Peyer's patch (tissue), 4 donors: Measurements from ENCODE around the gene CNDP2. TPM values are rescaled to one million over a fixed set of nuclear protein-coding genes. Genes with fewer than 3 reads are reported as not detected.

Experiments
- DNase-seq, 3 donors: peaks; one replicate each; pipeline ENCODE4 v3.0.0-alpha.2; 2017 to 2019
- H3K27ac ChIP-seq, 4 donors: fragments of 200-600 bp; sonication (generic); one replicate each; pipeline ENCODE4 v1.5.1; 2016 to 2019
- H3K27me3 ChIP-seq, 2 donors: fragments of 200-600 bp; sonication (generic); one replicate each; pipeline ENCODE4 v1.5.1; 2019
- H3K36me3 ChIP-seq, 3 donors: fragments of 200-600 bp; sonication (generic); one replicate each; pipeline ENCODE4 v1.5.1; 2016 to 2019
- H3K4me1 ChIP-seq, 4 donors: fragments of 200-600 bp; sonication (generic); one replicate each; pipeline ENCODE4 v1.5.1; 2016 to 2019
- H3K4me3 ChIP-seq, 4 donors: fragments of 200-600 bp; sonication (generic); 1 replicate in 3 of 4; 2 replicates in 1 of 4; pipeline ENCODE4 v1.5.1; 2016 to 2019; ENCODE audit warnings: mild to moderate bottlenecking in 1 of 4
- H3K9me3 ChIP-seq, 4 donors: fragments of 200-600 bp; sonication (generic); one replicate each; pipeline ENCODE4 v1.5.1; 2016 to 2019; ENCODE audit warnings: mild to moderate bottlenecking in 1 of 4
- CTCF ChIP-seq, 6 experiments: fragments of 450-650 bp in 4 of 6; fragments of 200-600 bp in 2 of 6; sonication (generic) in 1 of 6; IDR thresholded peaks; one replicate each; pipeline ENCODE4 v1.5.1; 2017 to 2019; ENCODE audit warnings: antibody characterized with exemption in 6 of 6, mild to moderate bottlenecking in 3 of 6, moderate library complexity in 1 of 6
- POLR2A ChIP-seq, 2 donors: fragments of 450-650 bp; IDR thresholded peaks; one replicate each; pipeline ENCODE4 v1.5.1; 2017; ENCODE audit warnings: antibody characterized with exemption in 2 of 2, mild to moderate bottlenecking in 2 of 2, moderate library complexity in 2 of 2
- total RNA-seq, 4 donors: library from RNA; depleted of rRNA; stranded (reverse); fragments of >200 nt; gene quantifications; one replicate each; pipeline ENCODE4 v1.1.0, GENCODE V29; 2016

Gene CNDP2
- total RNA-seq, 4 donors from 2014 or later = 283 to 798 (median 653) TPM

- DNase-seq = no peak
- no peak overlapping the region for H3K27ac ChIP-seq
Observed at GRCh38 chr18:74528913-74529312, 32.8 kb downstream of the CNDP2 start.

GRCh38 chr18:74529378-74529777 lies 33.2 kb downstream of the CNDP2 start:
- no peak overlapping the region for H3K27ac ChIP-seq
- H3K9me3 ChIP-seq = no peaks in the 10 kb centered on the region
- H3K27me3 ChIP-seq = no peaks in the 10 kb centered on the region
- DNase-seq = peak in 1 of 3 donors; percentile 15
- no peaks in the 10 kb centered on the region for H3K36me3 ChIP-seq
- peaks cover 0 to 15% (median 0%) of the 10 kb centered on the region in 4 donors for H3K4me1 ChIP-seq
- no peak overlapping the region for H3K4me3 ChIP-seq
- TF ChIP-seq POLR2A (IDR thresholded peaks at IDR 0.05) = no peak
- TF ChIP-seq CTCF (IDR thresholded peaks at IDR 0.05) = no peak

More at GRCh38 chr18:74528913-74529312, 32.8 kb downstream of the CNDP2 start:
- TF ChIP-seq POLR2A (IDR thresholded peaks at IDR 0.05) = no peak
- no peak for TF ChIP-seq CTCF (IDR thresholded peaks at IDR 0.05)
- no peak overlapping the region for H3K4me3 ChIP-seq
- no peaks in the 10 kb centered on the region for H3K9me3 ChIP-seq
- H3K36me3 ChIP-seq = no peaks in the 10 kb centered on the region
- H3K4me1 ChIP-seq = peaks cover 0 to 20% (median under 1%) of the 10 kb centered on the region in 4 donors
- no peaks in the 10 kb centered on the region for H3K27me3 ChIP-seq

GRCh38 chr18:74529811-74530583 lies 33.8 kb downstream of the CNDP2 start:
- H3K36me3 ChIP-seq = no peaks in the 10 kb centered on the region
- no peak for TF ChIP-seq CTCF (IDR thresholded peaks at IDR 0.05)
- no peak for TF ChIP-seq POLR2A (IDR thresholded peaks at IDR 0.05)
- DNase-seq = peak in 1 of 3 donors; percentile 46
- no peak overlapping the region for H3K4me3 ChIP-seq
- H3K9me3 ChIP-seq = no peaks in the 10 kb centered on the region
- H3K27ac ChIP-seq = no peak overlapping the region
- H3K4me1 ChIP-seq = peaks cover 0 to 9% (median 0%) of the 10 kb centered on the region in 4 donors
- H3K27me3 ChIP-seq = no peaks in the 10 kb centered on the region

DNA sequence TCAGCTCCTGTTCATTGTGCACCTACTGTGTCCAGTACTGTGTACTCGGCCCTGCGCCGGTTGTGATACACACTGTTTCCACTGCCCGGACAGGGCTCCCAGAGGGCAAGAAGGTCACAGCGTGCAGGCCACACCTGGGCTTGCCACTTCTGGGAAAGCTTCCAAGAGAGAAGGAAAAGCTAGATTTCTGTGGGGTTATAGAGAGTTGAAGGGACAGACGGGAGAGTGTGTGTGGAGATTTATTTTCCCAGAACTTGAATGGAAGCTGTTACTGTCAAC lies 34.4 kb downstream of the CNDP2 start:
- H3K27ac ChIP-seq = no peak overlapping the region
- no peak for TF ChIP-seq CTCF (IDR thresholded peaks at IDR 0.05)
- TF ChIP-seq POLR2A (IDR thresholded peaks at IDR 0.05) = no peak

GRCh38 chr18:74531043-74531442 lies 34.9 kb downstream of the CNDP2 start:
- H3K27ac ChIP-seq = no peak overlapping the region
- H3K27me3 ChIP-seq = no peaks in the 10 kb centered on the region
- no peaks in the 10 kb centered on the region for H3K9me3 ChIP-seq
- no peaks in the 10 kb centered on the region for H3K36me3 ChIP-seq
- DNase-seq = peak in 1 of 3 donors; percentile 22
- TF ChIP-seq POLR2A (IDR thresholded peaks at IDR 0.05) (no peak), CTCF (IDR thresholded peaks at IDR 0.05) (no peak)
- no peak overlapping the region for H3K4me3 ChIP-seq
- H3K4me1 ChIP-seq = peaks cover 0 to 6% (median 0%) of the 10 kb centered on the region in 4 donors

More for the DNA sequence above, 34.4 kb downstream of the CNDP2 start:
- Histone ChIP-seq H3K36me3 (no peaks in the 10 kb centered on the region), H3K9me3 (no peaks in the 10 kb centered on the region), H3K4me1 (peaks cover 0 to 8% (median 0%) of the 10 kb centered on the region in 4 donors), H3K27me3 (no peaks in the 10 kb centered on the region), H3K4me3 (no peak overlapping the region)
- DNase-seq = no peak
